GM19395 (cell line): ENCODE results near the gene ATP6V1C2.
"Not testable (repeated sequence)": the region's sequence is repeated elsewhere in the genome, so short reads cannot be mapped to it uniquely, and the experiment has no call there.

Source experiments
- ATAC-seq: cut with Tn5 transposase; IDR thresholded peaks from one replicate; pipeline ENCODE4 v1.9.1; 2021; ENCODE audit warnings: mild to moderate bottlenecking, moderate library complexity; ENCODE audit not compliant: unreplicated experiment

Gene ATP6V1C2

DNA sequence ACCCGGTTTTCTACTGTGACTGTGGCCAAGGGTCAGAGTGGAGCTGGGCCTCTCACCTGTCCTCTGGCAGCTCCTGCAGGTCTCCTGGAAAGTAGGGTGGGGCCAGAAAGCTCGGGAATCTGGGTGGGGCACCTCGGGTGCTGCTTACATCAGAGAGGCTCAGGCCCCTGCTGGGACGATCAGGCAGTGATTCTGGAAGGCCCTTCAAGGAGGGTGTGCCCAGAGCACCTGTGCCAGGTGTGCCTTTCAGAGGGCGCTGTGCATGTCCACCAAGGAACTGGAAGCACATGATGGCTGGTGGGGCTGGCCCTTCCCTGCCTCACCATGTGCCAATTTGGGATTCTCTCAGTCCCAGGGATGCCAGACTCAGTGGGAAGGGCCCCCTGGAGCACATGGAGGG lies 44.0 kb downstream of the ATP6V1C2 start:
- no peak for ATAC-seq

GRCh38 chr2:10765914-10766313 lies 44.5 kb downstream of the ATP6V1C2 start:
- no peak for ATAC-seq

- no peak for ATAC-seq
Measured at GRCh38 chr2:10768063-10768507, 46.7 kb downstream of the ATP6V1C2 start.

DNA sequence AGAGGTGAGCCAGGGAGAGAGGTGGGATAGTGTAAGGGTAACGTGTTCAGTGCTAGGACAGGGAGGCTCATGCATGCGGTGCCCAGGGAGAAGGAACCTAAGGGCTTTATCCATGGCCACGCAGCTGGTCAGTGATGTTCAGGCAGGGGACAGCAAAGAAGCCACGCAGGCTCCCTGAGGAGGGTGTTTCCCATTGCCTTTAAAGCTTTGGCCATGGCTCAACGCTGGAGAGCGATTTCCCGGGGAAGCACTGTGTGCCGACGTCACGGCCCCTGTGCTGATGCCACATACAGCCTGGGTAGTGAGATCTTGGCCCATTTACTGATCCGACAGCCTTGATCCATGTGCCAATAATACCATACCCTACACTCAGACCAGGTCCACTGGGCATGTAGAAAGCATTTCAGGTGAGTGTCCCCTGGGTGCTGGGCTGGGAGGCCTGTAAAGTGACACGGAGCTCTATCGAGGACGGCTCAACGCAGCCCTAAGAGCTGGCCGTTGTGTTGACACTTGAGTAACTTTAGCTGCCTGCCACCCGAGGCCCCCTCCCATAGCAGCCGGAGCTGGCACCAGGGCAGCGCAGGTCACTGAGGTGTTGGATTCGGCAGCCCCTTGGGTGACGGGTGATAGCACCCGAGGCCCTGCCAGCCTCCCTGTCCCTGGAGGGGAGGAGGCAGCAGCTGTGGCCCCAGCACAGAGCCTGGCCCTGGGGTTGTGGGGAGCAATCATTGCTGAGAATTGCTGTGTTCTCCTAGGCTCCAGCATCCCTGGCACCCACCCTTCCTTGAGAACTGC lies 49.7 kb downstream of the ATP6V1C2 start:
- no peak for ATAC-seq

DNA sequence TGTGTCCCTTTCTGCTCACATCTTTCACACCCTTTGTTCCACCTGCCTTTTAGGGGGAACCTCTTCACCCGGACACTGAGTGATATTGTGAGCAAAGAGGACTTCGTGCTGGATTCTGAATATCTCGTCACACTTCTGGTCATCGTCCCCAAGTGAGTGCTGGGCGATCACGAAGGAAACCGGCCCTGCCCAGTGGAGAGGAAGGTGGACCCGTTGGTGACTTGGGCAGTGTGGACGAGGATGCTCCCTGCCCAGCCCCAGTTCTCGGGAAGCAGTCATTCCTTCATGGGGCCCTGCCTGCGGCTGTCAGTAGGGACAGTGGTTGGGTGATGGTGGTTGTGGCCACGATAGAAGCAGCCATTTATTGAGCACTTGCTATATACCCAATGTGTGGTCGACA lies 50.4 kb downstream of the ATP6V1C2 start:
- no peak for ATAC-seq

- ATAC-seq = no peak
Measured at GRCh38 chr2:10772201-10772867, 50.9 kb downstream of the ATP6V1C2 start.

- no peak for ATAC-seq
Measured at GRCh38 chr2:10772868-10773215, 51.4 kb downstream of the ATP6V1C2 start.

GRCh38 chr2:10773821-10774341 lies 52.5 kb downstream of the ATP6V1C2 start:
- no peak for ATAC-seq

DNA sequence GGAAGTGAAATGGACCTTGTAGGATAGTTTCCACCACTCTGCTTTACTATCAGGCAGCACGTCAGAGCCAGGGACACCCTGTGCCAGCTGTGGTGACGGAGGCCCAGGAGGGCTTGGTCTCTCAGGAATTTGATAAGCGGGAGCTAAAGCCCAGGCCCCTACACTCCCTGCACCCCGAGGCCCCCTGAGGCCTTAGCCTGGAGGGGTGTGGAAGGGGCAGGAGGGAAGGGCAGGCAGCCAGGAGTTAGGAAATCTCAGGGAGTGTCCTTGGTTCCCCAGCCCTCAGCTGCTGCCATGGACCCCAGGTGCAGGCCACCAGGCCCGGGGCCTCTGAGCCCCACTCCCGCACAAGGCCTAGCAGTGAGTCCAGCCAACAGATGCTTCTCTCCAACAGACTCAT lies 53.0 kb downstream of the ATP6V1C2 start:
- ATAC-seq = no peak

GRCh38 chr2:10775021-10775780 lies 53.8 kb downstream of the ATP6V1C2 start:
- no peak for ATAC-seq

DNA sequence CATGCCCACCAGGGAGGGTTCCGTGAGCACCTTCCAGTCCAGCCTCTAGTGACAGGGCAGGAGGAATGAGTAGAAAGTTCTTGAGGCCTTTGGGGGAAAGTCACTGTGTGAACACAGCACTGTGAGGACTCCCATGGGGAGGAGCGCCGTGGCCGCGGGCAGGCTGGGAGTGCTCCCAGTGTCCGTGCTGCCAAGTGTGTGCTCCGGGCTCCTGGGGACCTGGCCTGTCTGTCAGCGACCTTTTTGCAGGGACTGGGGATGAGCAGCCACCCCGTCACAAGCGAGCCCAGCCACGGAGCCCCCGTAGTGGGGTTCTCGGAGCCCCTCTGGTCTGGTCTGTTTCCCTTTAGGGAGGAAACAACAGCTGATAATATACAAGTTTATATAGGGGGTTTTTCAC lies 54.4 kb downstream of the ATP6V1C2 start:
- ATAC-seq = no peak

DNA sequence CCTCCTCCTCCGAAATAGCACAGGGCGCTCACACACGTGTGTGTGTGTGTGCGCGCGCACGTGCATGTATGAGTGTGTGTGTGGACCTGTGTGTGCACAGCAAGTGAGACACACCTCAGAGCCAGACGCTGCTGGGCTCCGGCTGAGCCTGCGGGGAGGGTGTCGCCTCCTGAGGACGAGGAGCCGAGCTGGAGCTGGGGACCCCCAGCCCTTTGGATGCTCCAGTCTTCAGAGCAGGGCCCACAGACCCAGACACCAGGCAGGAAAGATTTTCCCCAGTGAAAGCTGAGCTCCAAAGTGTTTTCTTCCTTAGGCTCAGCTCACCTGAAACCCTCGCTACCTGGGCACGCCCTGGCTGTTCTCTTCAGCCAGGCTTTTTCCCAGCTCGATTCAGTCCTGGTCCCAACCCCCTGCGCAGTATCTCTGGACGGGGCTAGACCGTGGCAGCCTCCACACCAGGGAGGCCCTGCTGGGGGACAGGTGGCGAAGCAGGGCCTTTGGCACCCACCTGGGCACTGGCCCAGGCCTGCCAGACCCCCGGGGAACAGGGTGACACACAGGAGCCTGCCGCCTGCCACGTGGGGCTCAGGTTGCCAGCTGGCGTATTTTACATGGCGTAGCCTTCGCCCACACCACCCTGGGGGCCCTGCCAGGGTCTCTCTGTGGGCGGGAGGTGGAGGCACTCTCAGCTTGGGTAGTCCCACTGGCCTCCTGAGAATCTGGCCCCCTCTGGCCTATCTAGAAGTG lies 55.0 kb downstream of the ATP6V1C2 start:
- no peak for ATAC-seq

- ATAC-seq = no peak
Measured at GRCh38 chr2:10777111-10777841, 55.8 kb downstream of the ATP6V1C2 start.

GRCh38 chr2:10777842-10778723 lies 56.7 kb downstream of the ATP6V1C2 start:
- no peak for ATAC-seq

- no peak for ATAC-seq
Measured at GRCh38 chr2:10778724-10779115, 57.3 kb downstream of the ATP6V1C2 start.

DNA sequence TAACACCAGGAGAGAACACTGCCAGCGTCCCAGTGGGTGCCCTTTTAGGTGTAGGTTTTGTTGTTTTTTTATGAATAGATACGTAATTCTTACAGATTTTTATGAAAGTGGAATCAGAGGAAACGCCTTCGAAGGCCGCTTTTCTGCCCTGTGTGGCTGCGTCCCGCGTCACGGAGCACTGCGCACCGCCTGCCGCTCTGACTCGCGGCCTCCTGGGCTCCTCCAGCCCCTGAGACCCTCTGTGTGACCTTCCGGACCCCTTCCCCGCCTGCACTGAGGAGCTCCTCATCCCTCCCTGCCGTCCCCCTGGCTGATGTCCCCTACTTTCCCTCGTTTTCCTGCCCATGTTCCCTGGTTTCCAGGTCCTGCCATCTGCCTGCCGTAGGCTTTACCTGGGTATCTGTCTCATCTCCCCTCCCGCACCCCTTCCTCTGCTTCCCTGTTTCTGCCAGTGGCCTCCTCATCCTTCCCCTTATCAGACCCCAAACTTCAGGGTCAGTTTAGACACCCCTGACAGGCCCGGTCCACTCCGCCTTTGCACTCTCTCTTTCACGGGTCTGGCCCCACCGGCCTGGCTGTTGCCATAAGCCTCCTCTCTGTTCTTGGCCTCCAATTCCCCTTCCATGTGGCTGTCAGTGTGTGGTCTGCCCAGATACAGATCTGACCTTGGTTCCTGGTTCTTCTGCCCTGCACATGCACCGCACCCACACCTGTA lies 58.5 kb downstream of the ATP6V1C2 start:
- no peak for ATAC-seq

DNA sequence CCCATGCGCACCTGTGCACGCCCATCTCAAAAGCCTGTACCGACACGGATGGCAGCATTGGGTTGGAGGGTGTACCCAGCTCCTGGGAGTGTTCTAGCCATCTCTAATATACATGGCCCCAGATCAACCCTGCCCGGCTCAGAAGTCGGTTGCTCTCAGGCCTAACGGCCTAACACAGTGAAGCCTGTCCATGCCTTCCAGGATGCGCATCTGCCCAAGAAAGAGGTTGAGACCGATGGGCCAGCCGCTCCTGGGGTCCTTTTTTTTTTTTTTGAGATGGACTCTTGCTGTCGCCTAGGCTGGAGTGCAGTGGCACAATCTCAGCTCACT lies 59.0 kb downstream of the ATP6V1C2 start:
- no peak for ATAC-seq

DNA sequence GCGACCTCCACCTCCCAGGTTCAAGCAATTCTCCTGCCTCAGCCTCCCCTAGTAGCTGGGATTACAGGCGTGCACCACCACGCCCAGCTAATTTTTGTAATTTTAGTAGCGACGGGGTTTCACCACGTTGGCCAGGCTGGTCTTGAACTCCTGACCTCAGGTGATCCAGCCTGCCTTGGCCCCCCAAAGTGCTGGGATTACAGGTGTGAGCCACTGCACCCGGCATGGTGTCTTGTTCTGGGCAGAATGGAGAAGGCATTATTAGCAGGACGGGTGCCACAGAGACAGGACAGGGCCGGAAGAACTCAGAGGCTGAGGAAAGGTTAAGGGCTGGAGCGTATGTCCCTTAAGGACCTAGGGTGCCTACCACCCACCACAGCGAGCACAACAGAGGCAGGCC lies 59.4 kb downstream of the ATP6V1C2 start:
- not testable (repeated sequence) for ATAC-seq

DNA sequence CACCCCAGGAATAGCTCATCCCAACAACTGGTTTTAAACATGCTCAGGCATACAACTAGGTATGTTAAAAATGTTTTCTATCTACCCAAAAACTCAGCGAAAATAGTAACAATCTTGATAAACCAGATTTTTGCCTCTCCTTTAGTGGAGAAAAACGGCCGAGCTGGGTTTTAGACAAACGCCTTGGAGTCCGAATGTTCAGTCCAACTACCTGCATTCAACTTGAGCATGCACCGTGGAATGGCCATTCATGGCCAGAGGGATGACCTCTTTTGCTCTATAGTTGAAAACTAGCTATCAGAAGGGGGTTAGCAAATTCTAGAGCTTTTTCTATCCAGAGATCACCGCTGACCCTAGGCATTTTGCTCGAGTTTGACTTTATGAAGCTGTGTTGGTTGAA lies 60.3 kb downstream of the ATP6V1C2 start:
- no peak for ATAC-seq
